Astrocyte (in vitro differentiated cells and primary cell): ENCODE measurements around the gene PTPN4.

Experiments
- EZH2 ChIP-seq: IDR thresholded peaks from 2 replicates; pipeline ENCODE4 v1.6.1; 2012; ENCODE audit warnings: mild to moderate bottlenecking, low read length, inconsistent platforms; ENCODE audit not compliant: insufficient read depth
- TF ChIP-seq, protein P1 (sequence below): IDR thresholded peaks from 2 replicates; pipeline ENCODE4 v1.5.1; 2011; ENCODE audit warnings: low read depth, mild to moderate bottlenecking, inconsistent platforms, low read length, moderate library complexity; ENCODE audit not compliant: insufficient read depth

DNA sequence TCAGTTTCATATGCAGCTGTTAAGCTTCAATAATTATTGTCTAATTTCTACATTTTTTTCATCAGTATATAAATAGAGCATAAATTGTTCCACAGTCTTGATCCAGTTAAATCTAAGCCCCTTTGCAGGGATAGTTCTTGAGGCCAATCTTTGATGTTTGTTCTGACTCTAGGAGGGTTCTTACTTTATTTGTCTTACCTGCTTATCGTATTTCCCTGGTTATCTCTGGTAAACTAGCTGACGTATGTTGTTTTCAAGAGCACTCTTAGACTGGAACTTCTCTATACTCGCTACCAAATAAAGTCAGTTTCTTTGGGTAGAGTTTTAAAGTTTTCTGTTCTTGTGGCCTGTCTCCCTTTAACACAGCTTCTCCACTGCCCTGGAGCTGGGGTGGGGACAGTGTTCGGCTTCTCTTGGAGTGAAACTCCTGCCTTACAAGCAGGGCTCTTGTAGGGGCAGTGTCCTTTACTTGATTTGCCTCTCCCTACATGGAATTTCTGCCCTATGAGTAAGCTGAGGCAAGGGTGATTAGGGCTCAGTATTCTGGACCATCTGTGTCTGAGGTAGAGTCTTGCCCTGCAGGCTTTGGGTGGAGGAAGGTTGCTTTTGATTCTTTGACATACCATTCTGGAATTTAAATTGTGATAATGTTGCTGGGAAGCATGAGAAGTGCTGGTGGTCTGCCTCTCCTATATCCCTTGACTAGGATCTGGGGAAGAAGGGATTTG lies 90.3 kb downstream of the PTPN4 start:
- TF ChIP-seq, protein P1, sequence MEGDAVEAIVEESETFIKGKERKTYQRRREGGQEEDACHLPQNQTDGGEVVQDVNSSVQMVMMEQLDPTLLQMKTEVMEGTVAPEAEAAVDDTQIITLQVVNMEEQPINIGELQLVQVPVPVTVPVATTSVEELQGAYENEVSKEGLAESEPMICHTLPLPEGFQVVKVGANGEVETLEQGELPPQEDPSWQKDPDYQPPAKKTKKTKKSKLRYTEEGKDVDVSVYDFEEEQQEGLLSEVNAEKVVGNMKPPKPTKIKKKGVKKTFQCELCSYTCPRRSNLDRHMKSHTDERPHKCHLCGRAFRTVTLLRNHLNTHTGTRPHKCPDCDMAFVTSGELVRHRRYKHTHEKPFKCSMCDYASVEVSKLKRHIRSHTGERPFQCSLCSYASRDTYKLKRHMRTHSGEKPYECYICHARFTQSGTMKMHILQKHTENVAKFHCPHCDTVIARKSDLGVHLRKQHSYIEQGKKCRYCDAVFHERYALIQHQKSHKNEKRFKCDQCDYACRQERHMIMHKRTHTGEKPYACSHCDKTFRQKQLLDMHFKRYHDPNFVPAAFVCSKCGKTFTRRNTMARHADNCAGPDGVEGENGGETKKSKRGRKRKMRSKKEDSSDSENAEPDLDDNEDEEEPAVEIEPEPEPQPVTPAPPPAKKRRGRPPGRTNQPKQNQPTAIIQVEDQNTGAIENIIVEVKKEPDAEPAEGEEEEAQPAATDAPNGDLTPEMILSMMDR = no peak
- no peak for TF ChIP-seq EZH2
